HCT116 (cell line): ENCODE data around the gene VMO1. TPM values are rescaled to one million over a fixed set of nuclear protein-coding genes. Genes with fewer than 3 reads are reported as not detected.

ENCODE experiments used
- ATAC-seq: fragments of 200-7000 bp; cut with Tn5 transposase; 2 replicates; pipeline ENCODE4 v1.9.1; 2020; ENCODE audit warnings: mild to moderate bottlenecking, moderate library complexity
- BruUV-seq: library from RNA; stranded (reverse); fragments of 400-500 nt; replicated peaks from 2 replicates; lab custom pipeline; 2021; lab: Mats Ljungman, UMichigan
- CTCF ChIA-PET: fragments of 300-600 bp; sonication (Branson Sonifier 250); formaldehyde crosslinking; loops from one replicate; lab custom pipeline; 2021; ENCODE audit warnings: antibody characterized with exemption; lab: Charles Lee
- POLR2A ChIA-PET: fragments of 300-600, 350-600 bp; sonication (Branson Sonifier 250); formaldehyde crosslinking; loops from one replicate; lab custom pipeline; 2021; ENCODE audit warnings: antibody characterized with exemption; lab: Charles Lee
- RAD21 ChIA-PET, 2 experiments: fragments of 300-600 bp; sonication (Branson Sonifier 250); formaldehyde crosslinking; loops; one replicate each; lab custom pipeline; 2023; ENCODE audit warnings: low total read pairs in 2 of 2; ENCODE audit not compliant: uncharacterized antibody in 2 of 2, unreplicated experiment in 2 of 2, low non-redundant PET in 1 of 2; lab: Charles Lee
- DNase-seq: peaks from one replicate; pipeline ENCODE4 v3.0.0-alpha.2; 2010; ENCODE audit warnings: low read depth, low spot score
- H2AFZ ChIP-seq: fragments of 200-600 bp; shearing (Covaris generic), sonication (generic); 2 replicates; pipeline ENCODE4 v1.6.1; 2017; ENCODE audit warnings: low read depth, mixed run types, mixed read lengths, antibody characterized with exemption, low read length; ENCODE audit not compliant: poor library complexity, severe bottlenecking
- H3K27ac ChIP-seq: 2 replicates; pipeline ENCODE4 v1.5.1; 2012; ENCODE audit warnings: low read depth, low read length
- H3K27me3 ChIP-seq: fragments of 200-600 bp; sonication (generic); 2 replicates; pipeline ENCODE4 v1.6.1; 2016; ENCODE audit warnings: mixed run types, low read length, mixed read lengths; ENCODE audit not compliant: insufficient read depth
- H3K36me3 ChIP-seq, 2 experiments: fragments of 200-500 bp in 1 of 2; fragments of 200-600 bp in 1 of 2; sonication (Bioruptor generic) in 1 of 2; sonication (generic) in 1 of 2; 2 replicates each; pipeline versions ENCODE4 v1.5.1 to v1.6.1; 2014 to 2016; ENCODE audit warnings: low read length in 2 of 2, inconsistent platforms in 1 of 2, mixed read lengths in 1 of 2, mixed run types in 1 of 2; ENCODE audit not compliant: insufficient read depth in 2 of 2, control insufficient read depth in 1 of 2
- H3K4me1 ChIP-seq, 2 experiments: fragments of 200-600 bp in 1 of 2; sonication (generic) in 1 of 2; 2 replicates each; pipeline versions ENCODE4 v1.5.1 to v1.6.1; 2012 to 2017; ENCODE audit warnings: low read length in 2 of 2, inconsistent platforms in 1 of 2, mild to moderate bottlenecking in 1 of 2, mixed read lengths in 1 of 2, mixed run types in 1 of 2, moderate library complexity in 1 of 2; ENCODE audit not compliant: insufficient read depth in 2 of 2, control insufficient read depth in 1 of 2
- H3K4me2 ChIP-seq: fragments of 200-600 bp; sonication (generic); 2 replicates; pipeline ENCODE4 v1.6.1; 2017; ENCODE audit warnings: mixed run types, low read length, mixed read lengths
- H3K4me3 ChIP-seq, 2 experiments: fragments of 200-600 bp in 1 of 2; sonication (generic) in 1 of 2; replicated peaks in 1 of 2; 2 replicates each; pipeline ENCODE4 v1.5.1; 2011 to 2016; ENCODE audit warnings: low read length in 2 of 2, control low read depth in 1 of 2, low read depth in 1 of 2, mild to moderate bottlenecking in 1 of 2, mixed read lengths in 1 of 2, mixed run types in 1 of 2
- H3K79me2 ChIP-seq: fragments of 200-600 bp; sonication (generic); 2 replicates; pipeline ENCODE4 v1.6.1; 2017; ENCODE audit warnings: mild to moderate bottlenecking, mixed run types, low read length, moderate library complexity, mixed read lengths; ENCODE audit not compliant: insufficient read depth
- H3K9ac ChIP-seq: fragments of 200-600 bp; sonication (generic); 2 replicates; pipeline ENCODE4 v1.6.1; 2016; ENCODE audit warnings: low read length, mixed read lengths
- H3K9me2 ChIP-seq: fragments of 200-600 bp; sonication (generic), shearing (Covaris generic); 2 replicates; pipeline ENCODE4 v1.6.1; 2017; ENCODE audit warnings: mixed run types, mild to moderate bottlenecking, moderate library complexity; ENCODE audit not compliant: insufficient read depth
- H3K9me3 ChIP-seq, 2 experiments: fragments of 200-500 bp in 1 of 2; fragments of 200-600 bp in 1 of 2; sonication (Bioruptor generic) in 1 of 2; sonication (generic) in 1 of 2; 2 replicates each; pipeline ENCODE4 v1.6.1; 2014 to 2017; ENCODE audit warnings: low read length in 2 of 2, mixed read lengths in 2 of 2, inconsistent platforms in 1 of 2, low read depth in 1 of 2, mild to moderate bottlenecking in 1 of 2, mixed run types in 1 of 2, moderate library complexity in 1 of 2; ENCODE audit not compliant: control insufficient read depth in 1 of 2, insufficient read depth in 1 of 2
- H4K20me1 ChIP-seq: fragments of 200-600 bp; sonication (generic), shearing (Covaris generic); 2 replicates; pipeline ENCODE4 v1.6.1; 2017; ENCODE audit warnings: mixed run types, mild to moderate bottlenecking, moderate library complexity; ENCODE audit not compliant: insufficient read depth
- CEBPB ChIP-seq: IDR thresholded peaks from 2 replicates; pipeline ENCODE4 v1.6.1; 2012; ENCODE audit warnings: low read depth
- EGR1 ChIP-seq: IDR thresholded peaks from 2 replicates; pipeline ENCODE4 v1.6.1; 2012; ENCODE audit warnings: low read depth
- ELF1 ChIP-seq: IDR thresholded peaks from 2 replicates; pipeline ENCODE4 v1.6.1; 2012; ENCODE audit warnings: low read depth, borderline replicate concordance
- EZH2phosphoT487 ChIP-seq: fragments of 200-600 bp; IDR thresholded peaks from 2 replicates; pipeline ENCODE4 v1.6.1; 2018; ENCODE audit warnings: antibody characterized with exemption, borderline replicate concordance
- FOSL1 ChIP-seq: IDR thresholded peaks from 2 replicates; pipeline ENCODE4 v1.6.1; 2012; ENCODE audit warnings: low read depth
- MAX ChIP-seq: IDR thresholded peaks from 2 replicates; pipeline ENCODE4 v1.6.1; 2012
- POLR2A ChIP-seq: IDR thresholded peaks from 2 replicates; pipeline ENCODE4 v1.7.0; 2011; ENCODE audit warnings: borderline replicate concordance; ENCODE audit not compliant: insufficient read depth, insufficient read length; ENCODE audit errors: extremely low read depth
- SIN3A ChIP-seq: IDR thresholded peaks from 2 replicates; pipeline ENCODE4 v1.6.1; 2012; ENCODE audit warnings: low read depth
- SRF ChIP-seq: IDR thresholded peaks from 2 replicates; pipeline ENCODE4 v1.6.1; 2012; ENCODE audit warnings: low read depth
- YY1 ChIP-seq: IDR thresholded peaks from 2 replicates; pipeline ENCODE4 v1.6.1; 2011; ENCODE audit warnings: low read length, low read depth, moderate library complexity, mild to moderate bottlenecking; ENCODE audit not compliant: insufficient replicate concordance; ENCODE audit errors: extremely low read depth
- ZFX ChIP-seq: fragments of 450-650 bp; IDR thresholded peaks from 2 replicates; pipeline ENCODE4 v1.6.1; 2017
- ZNF274 ChIP-seq: fragments of 200-500 bp; sonication (Bioruptor generic); IDR thresholded peaks from 2 replicates; pipeline ENCODE4 v1.6.1; 2014; ENCODE audit warnings: mild to moderate bottlenecking, low read depth, low read length, inconsistent platforms
- intact Hi-C: fragments of 100-400 bp; cut with micrococcal nuclease; formaldehyde crosslinking; loops from 2 replicates; pipeline ENCODE4 v1.10.0; 2022
- total RNA-seq: library from RNA; stranded (reverse); gene quantifications from one replicate; pipeline ENCODE4 v1.2.1, GENCODE V29; 2021; ENCODE audit not compliant: unreplicated experiment
- TF ChIP-seq, protein P1 (sequence below): IDR thresholded peaks from 2 replicates; pipeline ENCODE4 v1.6.1; 2011; ENCODE audit warnings: mild to moderate bottlenecking, low read length, moderate library complexity; ENCODE audit not compliant: insufficient replicate concordance; ENCODE audit errors: extremely low read depth

Gene VMO1
- total RNA-seq, 1 experiment from 2014 or later = 0.76 TPM

- RAD21 ChIA-PET = interaction anchor here in 1 of 2 experiments (0.7 kb wide), 1 partner anchor 69 kb away, joined by 3 read pairs; no protein-coding TSS in a partner anchor
- no peak for ATAC-seq
Observed at GRCh38 chr17:4812690-4813089, 26.5 kb upstream of the VMO1 start.

More at GRCh38 chr17:4812690-4813089, 26.5 kb upstream of the VMO1 start:
- H3K36me3 ChIP-seq = peaks cover 9 to 10% of the 10 kb centered on the region in 2 experiments; a peak in 3 of 4 replicates
- no peaks in the 10 kb centered on the region for H4K20me1 ChIP-seq
- ChIA-PET CTCF (no interaction called here), POLR2A (no interaction called here)
- TF ChIP-seq, protein P1, sequence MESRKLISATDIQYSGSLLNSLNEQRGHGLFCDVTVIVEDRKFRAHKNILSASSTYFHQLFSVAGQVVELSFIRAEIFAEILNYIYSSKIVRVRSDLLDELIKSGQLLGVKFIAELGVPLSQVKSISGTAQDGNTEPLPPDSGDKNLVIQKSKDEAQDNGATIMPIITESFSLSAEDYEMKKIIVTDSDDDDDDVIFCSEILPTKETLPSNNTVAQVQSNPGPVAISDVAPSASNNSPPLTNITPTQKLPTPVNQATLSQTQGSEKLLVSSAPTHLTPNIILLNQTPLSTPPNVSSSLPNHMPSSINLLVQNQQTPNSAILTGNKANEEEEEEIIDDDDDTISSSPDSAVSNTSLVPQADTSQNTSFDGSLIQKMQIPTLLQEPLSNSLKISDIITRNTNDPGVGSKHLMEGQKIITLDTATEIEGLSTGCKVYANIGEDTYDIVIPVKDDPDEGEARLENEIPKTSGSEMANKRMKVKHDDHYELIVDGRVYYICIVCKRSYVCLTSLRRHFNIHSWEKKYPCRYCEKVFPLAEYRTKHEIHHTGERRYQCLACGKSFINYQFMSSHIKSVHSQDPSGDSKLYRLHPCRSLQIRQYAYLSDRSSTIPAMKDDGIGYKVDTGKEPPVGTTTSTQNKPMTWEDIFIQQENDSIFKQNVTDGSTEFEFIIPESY = no peak
- TF ChIP-seq SRF (no peak), EZH2phosphoT487 (no peak), MAX (no peak), SIN3A (no peak), EGR1 (no peak), ELF1 (no peak), FOSL1 (no peak), ZNF274 (no peak), ZFX (no peak), POLR2A (no peak), CEBPB (no peak), YY1 (no peak)
- intact Hi-C loops = no loop called here
- no peak overlapping the region for H3K4me3 ChIP-seq
- H2AFZ ChIP-seq = no peak overlapping the region
- H3K9me2 ChIP-seq = no peaks in the 10 kb centered on the region
- H3K79me2 ChIP-seq = no peaks in the 10 kb centered on the region
- H3K9ac ChIP-seq = no peak overlapping the region
- no peak overlapping the region for H3K4me2 ChIP-seq
- H3K4me1 ChIP-seq = peaks cover 5 to 7% of the 10 kb centered on the region in 2 experiments; a peak in 2 of 4 replicates
- no peaks in the 10 kb centered on the region for H3K9me3 ChIP-seq
- H3K27ac ChIP-seq = no peak overlapping the region
- H3K27me3 ChIP-seq = no peaks in the 10 kb centered on the region
- DNase-seq = no peak
- BruUV-seq = no TSS peak
